ENCODE data around the gene PSRC1. TPM values are rescaled to one million over a fixed set of nuclear protein-coding genes. Genes with fewer than 3 reads are reported as not detected.

PSRC1 gene
- total RNA-seq, result 6.5 and 50.8 TPM in 2 replicates

DNA sequence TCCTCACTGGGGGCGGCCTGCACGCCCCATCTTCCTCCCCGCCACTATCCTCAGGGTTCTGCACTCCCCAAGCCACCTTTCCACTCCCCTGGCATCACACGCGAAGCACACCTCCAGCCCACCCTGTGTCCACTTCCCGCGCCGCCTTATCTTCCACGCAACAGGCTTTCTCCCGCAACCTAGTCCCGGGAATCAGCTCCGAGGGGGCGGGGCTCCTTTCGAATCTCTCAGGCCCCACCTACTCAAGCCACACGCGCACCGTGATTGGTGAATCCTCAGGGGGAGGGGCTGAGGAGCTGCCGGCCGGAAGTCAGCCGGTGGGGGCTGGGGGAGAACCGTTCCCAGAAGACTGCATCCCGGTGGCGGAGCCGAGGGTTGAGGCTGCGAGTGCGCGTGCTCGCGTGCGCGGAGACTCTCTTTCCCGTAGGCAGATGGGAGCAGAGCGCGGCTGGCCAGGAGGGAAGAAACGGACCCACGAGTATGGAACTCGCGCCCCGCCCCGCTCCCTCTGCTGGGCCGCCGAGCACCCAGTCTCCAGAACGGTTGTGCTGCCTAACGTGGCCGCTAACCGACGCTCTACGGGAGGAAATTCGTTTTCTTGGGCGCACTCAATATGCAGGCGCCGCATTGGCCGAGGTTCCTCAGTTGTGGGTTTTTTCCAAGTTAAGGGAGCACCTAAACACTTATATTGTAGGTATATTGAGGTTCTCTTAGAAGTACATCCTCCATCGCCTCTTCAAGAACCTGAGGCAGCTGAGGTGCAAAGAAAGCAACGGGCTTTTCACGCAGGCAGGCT, at the start of gene PSRC1:
Gene PSRC1, minus strand, starts transcription at position 194 of the 796 bp plus-strand sequence.

DNA sequence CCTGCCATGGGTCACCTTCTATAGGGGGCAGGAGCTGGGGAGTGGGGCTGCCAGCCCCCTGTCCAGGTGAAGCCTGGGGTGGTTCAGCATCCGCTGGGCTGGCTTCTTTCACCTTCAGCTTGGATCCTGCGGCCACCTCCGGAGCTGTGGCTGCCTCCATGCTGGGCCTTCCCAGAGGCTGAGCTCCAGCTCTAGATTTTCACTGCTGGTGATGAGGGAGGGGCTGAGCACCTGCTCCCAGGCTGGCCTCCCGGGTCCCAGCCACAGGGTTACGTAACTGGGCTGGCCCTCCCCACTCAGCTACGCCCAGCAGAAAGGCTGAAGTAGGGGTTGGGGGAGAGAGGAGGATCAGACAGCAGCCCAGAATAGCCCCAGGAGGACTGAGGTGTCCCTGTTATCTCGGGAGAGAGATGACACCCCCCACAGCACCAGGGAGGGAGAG, 23.9 kb upstream of the PSRC1 start, which contains the start of gene MYBPHL:
Gene MYBPHL, minus strand, starts transcription at position 180 of the 442 bp plus-strand sequence. Its CDS starts 20 bp downstream, at position 160.

DNA sequence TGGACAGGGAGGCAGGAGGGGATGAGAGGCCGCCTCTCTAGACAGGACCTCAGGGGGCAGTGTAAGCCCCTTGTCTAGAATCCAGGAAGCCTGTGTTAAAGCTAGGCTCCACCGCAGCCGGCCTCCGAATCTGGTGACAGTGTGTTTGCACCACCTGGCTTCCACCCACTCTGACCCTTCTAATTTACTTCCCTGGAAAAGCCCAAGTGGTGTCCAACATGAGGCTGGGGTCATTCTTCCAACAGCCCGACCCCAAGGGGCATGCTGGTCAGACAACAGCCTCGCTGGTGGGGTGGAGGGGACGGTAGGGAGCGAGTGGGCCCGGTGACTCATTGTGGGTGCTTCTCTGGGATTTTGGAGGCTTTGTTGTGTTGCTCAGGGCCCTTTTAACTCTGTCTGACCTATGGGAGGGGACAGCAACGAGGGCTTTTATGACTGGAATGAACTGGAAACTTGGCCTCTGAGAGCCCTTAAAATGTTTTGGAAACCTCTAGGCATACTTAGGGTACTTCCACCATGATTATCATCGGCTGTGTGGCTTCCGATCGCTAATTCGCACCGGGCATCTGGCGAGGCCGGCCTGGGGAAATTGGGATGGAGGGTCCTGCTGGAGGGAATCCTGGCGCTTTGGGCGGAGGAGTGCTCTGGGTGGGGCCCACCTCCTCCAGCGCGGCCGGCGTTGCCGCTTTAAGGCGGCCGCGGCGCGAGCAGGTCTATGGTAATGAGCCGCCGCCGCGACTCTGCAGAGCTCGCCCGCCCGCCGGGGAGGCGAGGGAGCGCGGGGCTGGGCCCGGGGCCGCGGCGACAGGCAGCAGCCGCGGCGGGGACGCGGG, 33.9 kb downstream of the PSRC1 start, which contains the start of gene CELSR2:
Gene CELSR2, plus strand, starts transcription at position 743 of the 833 bp plus-strand sequence. CDS start 541 bp downstream, outside the sequence.

Other genes with a start within 250 kb of the PSRC1 start
- gene WDR47, start 241.0 kb downstream of the PSRC1 start, total RNA-seq, result 7.7 and 11.9 TPM in 2 replicates
- 9.4 and 20.0 TPM in 2 replicates for gene TAF13, start 207.1 kb downstream of the PSRC1 start, total RNA-seq
- 12.5 and 15.8 TPM in 2 replicates for gene TMEM167B, start 192.4 kb downstream of the PSRC1 start, total RNA-seq
- 0.33 and 4.1 TPM in 2 replicates for gene ELAPOR1, start 169.0 kb downstream of the PSRC1 start, total RNA-seq
- gene SARS1, start 69.2 kb downstream of the PSRC1 start, total RNA-seq, result 178 and 180 TPM in 2 replicates
- 12.9 and 51.5 TPM in 2 replicates for gene CELSR2, start 33.6 kb downstream of the PSRC1 start, total RNA-seq
- not detected in 2 replicates for gene MYBPHL, start 23.9 kb upstream of the PSRC1 start, total RNA-seq
- 37.2 and 69.5 TPM in 2 replicates for gene SORT1, start 114.8 kb upstream of the PSRC1 start, total RNA-seq
- 27.8 and 35.8 TPM in 2 replicates for gene PSMA5, start 143.3 kb upstream of the PSRC1 start, total RNA-seq
- gene SYPL2, start 183.4 kb upstream of the PSRC1 start, total RNA-seq, result 0.13 TPM in 1 of 2 replicates, not detected in the other
- gene ATXN7L2, start 200.8 kb upstream of the PSRC1 start, total RNA-seq, result 4.4 and 4.9 TPM in 2 replicates
- gene CYB561D1, start 210.9 kb upstream of the PSRC1 start, total RNA-seq, result 7.2 and 8.6 TPM in 2 replicates
- 0.65 and 2.4 TPM in 2 replicates for gene AMIGO1, start 226.6 kb upstream of the PSRC1 start, total RNA-seq

Measured in mesangial cell (primary cell).